Measurements from ENCODE around the gene CTNND1.
A peak's percentile ranks its signal among the peaks of the same experiment; 100 is the strongest.
"Not testable (repeated sequence)": the region's sequence is repeated elsewhere in the genome, so short reads cannot be mapped to it uniquely, and the experiment has no call there.

Gene CTNND1, protein sequence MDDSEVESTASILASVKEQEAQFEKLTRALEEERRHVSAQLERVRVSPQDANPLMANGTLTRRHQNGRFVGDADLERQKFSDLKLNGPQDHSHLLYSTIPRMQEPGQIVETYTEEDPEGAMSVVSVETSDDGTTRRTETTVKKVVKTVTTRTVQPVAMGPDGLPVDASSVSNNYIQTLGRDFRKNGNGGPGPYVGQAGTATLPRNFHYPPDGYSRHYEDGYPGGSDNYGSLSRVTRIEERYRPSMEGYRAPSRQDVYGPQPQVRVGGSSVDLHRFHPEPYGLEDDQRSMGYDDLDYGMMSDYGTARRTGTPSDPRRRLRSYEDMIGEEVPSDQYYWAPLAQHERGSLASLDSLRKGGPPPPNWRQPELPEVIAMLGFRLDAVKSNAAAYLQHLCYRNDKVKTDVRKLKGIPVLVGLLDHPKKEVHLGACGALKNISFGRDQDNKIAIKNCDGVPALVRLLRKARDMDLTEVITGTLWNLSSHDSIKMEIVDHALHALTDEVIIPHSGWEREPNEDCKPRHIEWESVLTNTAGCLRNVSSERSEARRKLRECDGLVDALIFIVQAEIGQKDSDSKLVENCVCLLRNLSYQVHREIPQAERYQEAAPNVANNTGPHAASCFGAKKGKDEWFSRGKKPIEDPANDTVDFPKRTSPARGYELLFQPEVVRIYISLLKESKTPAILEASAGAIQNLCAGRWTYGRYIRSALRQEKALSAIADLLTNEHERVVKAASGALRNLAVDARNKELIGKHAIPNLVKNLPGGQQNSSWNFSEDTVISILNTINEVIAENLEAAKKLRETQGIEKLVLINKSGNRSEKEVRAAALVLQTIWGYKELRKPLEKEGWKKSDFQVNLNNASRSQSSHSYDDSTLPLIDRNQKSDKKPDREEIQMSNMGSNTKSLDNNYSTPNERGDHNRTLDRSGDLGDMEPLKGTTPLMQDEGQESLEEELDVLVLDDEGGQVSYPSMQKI

DNA sequence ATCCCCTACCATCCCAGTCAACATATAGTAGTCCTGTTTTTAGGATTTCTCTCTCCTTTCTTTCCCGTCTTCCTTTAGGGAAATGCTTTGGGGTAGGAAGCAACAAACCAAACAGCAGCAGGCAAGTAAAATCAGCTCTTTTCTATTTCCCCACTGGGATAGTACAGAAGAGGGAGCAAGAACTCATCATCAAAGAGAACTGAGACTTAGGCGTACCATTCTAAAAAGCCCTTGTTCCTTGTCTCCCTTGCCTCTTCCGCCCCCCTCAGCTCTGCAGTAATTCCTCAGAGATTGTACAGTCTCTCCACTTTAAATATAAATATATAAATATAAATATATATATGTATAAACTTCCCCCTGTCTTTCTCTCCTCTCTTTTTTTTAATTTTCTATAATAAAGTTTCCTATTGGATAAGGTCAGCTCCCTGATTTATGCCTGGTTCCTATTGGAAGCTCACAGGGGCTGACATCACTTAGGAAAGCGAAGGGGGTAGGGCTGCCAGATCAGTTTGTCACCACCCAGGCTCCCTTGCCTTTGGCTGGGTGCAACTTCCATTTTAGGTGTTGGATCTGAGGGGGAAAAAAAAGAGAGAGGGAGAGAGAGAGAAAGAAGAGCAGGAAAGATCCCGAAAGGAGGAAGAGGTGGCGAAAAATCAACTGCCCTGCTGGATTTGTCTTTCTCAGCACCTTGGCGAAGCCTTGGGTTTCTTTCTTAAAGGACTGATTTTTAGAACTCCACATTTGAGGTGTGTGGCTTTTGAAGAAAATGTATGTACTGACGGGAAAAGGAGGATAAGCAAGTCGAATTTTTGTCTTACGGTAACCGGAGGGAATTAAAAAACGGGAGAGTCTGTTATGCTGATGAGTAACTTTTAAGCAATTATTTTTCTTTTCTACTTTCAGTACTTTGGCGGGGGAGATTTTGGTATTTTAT is at the start of gene CTNND1:
CTNND1 (plus strand) TSS at position 502 of the 934 bp plus-strand sequence. CDS start 29,677 bp downstream, outside the sequence.
- Mint-ChIP-seq H3K27ac (no peak within 1 kb of the TSS), H3K27me3 (ENCODE audit: low read depth) (peaks cover 3% of the 10 kb centered on the region), H3K4me3 (peak within 1 kb of the TSS; percentile 60), H3K4me1 (ENCODE audit: low read depth) (peaks cover 15% of the 10 kb centered on the region), H3K9me3 (no peaks in the 10 kb centered on the region), H3K36me3 (ENCODE audit: low read depth) (no peaks in the 10 kb centered on the region)

- peaks cover 9% of the 10 kb centered on the region for H3K36me3 Mint-ChIP-seq (ENCODE audit: low read depth)
- no peaks in the 10 kb centered on the region for H3K27me3 Mint-ChIP-seq (ENCODE audit: low read depth)
- peak within 1 kb of the TSS; percentile 96 for H3K4me3 Mint-ChIP-seq
- H3K4me1 Mint-ChIP-seq (ENCODE audit: low read depth) = peaks cover 40% of the 10 kb centered on the region
- H3K9me3 Mint-ChIP-seq = no peaks in the 10 kb centered on the region
- peak within 1 kb of the TSS; percentile 93 for H3K27ac Mint-ChIP-seq
Measured at GRCh38 chr11:57712256-57713150, 49.1 kb upstream of the CTNND1 start, which contains the start of gene TMX2. Gene TMX2, plus strand, starts transcription at chr11:57712593. Its CDS starts 26 bp downstream, at chr11:57712619.

DNA sequence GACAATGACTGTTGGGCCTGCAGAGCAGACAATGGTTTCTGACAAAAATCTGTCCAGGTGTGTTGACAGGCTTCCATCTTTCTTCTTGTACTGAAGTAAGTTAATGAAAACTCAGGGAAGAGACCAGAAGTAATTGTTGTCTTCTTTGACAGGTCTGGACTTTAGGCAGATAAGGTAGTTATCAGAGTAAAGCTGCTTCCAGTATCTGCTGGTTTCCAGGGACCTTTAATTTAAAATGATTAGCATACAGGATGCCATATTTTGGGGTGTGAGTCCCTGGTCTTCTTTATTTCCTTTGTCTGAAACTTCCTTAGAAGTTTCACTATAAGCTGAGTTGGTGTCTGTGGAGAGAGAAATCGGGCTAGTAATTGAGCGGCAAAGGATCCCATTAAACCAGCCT is 47.8 kb upstream of the CTNND1 start:
- Mint-ChIP-seq H3K9me3 (no peaks in the 10 kb centered on the region), H3K27me3 (ENCODE audit: low read depth) (no peaks in the 10 kb centered on the region), H3K4me3 (peak overlapping the region; percentile 96), H3K36me3 (ENCODE audit: low read depth) (peaks cover 6% of the 10 kb centered on the region), H3K4me1 (ENCODE audit: low read depth) (peaks cover 35% of the 10 kb centered on the region), H3K27ac (peak overlapping the region; percentile 13)

- H3K27me3 Mint-ChIP-seq (ENCODE audit: low read depth); H3K9me3 Mint-ChIP-seq; H3K27ac Mint-ChIP-seq; H3K36me3 Mint-ChIP-seq (ENCODE audit: low read depth); H3K4me3 Mint-ChIP-seq: not testable (repeated sequence)
- peaks cover 16% of the 10 kb centered on the region for H3K4me1 Mint-ChIP-seq (ENCODE audit: low read depth)
Measured at GRCh38 chr11:57716726-57717125, 44.9 kb upstream of the CTNND1 start.

DNA sequence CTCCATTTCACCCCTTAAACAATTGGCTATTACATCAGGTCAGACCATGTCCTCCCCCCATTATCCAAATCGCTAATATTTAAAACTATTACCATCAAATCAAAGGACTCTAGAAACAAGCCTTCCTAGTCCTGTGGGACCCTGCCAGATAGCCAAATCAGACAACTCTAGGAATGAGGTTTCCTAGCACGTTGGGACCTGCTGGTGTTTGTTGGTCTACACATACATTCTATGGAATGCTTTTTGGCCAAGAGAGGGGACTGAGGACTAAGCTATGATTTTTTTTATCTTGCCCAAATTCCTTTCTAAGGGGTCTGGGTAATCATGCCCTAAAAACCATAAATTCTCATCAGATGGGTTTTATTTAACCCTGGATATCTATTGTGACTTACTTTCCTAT is 34.4 kb upstream of the CTNND1 start:
- Mint-ChIP-seq H3K4me1 (ENCODE audit: low read depth) (peaks cover 10% of the 10 kb centered on the region), H3K27ac (no peak overlapping the region)

DNA sequence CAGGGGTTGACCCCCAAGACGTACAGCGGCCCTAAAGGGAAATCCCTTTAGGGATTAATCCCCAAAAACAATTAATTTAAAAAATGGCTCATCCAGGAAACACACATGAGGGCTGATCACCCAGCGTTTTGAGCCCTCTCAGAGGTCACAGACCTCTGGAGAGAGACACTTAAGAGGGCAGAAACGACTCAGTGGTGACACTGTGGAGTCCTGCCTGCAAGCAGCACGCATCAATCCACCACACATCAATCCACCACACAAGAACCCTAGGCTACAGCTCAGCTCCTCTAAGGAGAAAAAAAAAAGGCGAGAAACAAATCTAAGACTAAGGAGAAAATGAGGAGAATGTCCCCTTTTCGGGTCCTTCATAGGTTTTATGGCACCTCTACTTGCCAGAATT is 32.8 kb upstream of the CTNND1 start:
- no peaks in the 10 kb centered on the region for H3K9me3 Mint-ChIP-seq
- H3K27me3 Mint-ChIP-seq (ENCODE audit: low read depth) = no peaks in the 10 kb centered on the region
- H3K4me3 Mint-ChIP-seq = no peak overlapping the region
- peaks cover 12% of the 10 kb centered on the region for H3K4me1 Mint-ChIP-seq (ENCODE audit: low read depth)
- no peak overlapping the region for H3K27ac Mint-ChIP-seq
- H3K36me3 Mint-ChIP-seq (ENCODE audit: low read depth) = peaks cover 2% of the 10 kb centered on the region

More for the DNA sequence above, 34.4 kb upstream of the CTNND1 start:
- Mint-ChIP-seq H3K36me3 (ENCODE audit: low read depth) (peaks cover 2% of the 10 kb centered on the region), H3K27me3 (ENCODE audit: low read depth) (no peaks in the 10 kb centered on the region), H3K4me3 (no peak overlapping the region), H3K9me3 (no peaks in the 10 kb centered on the region)

DNA sequence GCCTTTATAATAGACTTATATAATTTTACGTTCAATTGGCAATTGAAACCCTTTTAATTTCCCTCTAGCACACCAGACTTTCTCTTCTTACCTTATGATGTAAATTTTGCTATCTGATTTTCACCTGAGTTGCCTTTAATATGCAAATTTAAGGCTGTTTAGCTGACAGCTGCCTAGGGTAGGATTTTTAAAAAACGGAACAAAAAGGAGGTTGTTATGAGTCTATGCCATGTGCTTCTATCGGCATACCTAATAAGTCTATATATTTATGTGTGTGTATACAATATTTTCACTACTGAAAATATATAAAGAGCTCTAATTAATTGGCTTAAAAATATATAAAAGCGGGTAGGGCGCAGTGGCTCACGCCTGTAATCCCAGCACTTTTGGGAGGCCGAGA is 32.1 kb upstream of the CTNND1 start:
- Mint-ChIP-seq H3K9me3 (no peaks in the 10 kb centered on the region), H3K27ac (no peak overlapping the region), H3K27me3 (ENCODE audit: low read depth) (no peaks in the 10 kb centered on the region), H3K4me3 (no peak overlapping the region), H3K4me1 (ENCODE audit: low read depth) (peaks cover 12% of the 10 kb centered on the region), H3K36me3 (ENCODE audit: low read depth) (peaks cover 2% of the 10 kb centered on the region)

GRCh38 chr11:57732661-57733060 is 28.9 kb upstream of the CTNND1 start:
- H3K27me3 Mint-ChIP-seq (ENCODE audit: low read depth) = no peaks in the 10 kb centered on the region
- peaks cover 24% of the 10 kb centered on the region for H3K4me1 Mint-ChIP-seq (ENCODE audit: low read depth)
- peaks cover 10% of the 10 kb centered on the region for H3K36me3 Mint-ChIP-seq (ENCODE audit: low read depth)
- no peak overlapping the region for H3K4me3 Mint-ChIP-seq
- H3K27ac Mint-ChIP-seq = no peak overlapping the region
- H3K9me3 Mint-ChIP-seq = no peaks in the 10 kb centered on the region

GRCh38 chr11:57735619-57736298 is 25.8 kb upstream of the CTNND1 start:
- Mint-ChIP-seq H3K36me3 (ENCODE audit: low read depth) (peaks cover 22% of the 10 kb centered on the region), H3K4me3 (no peak overlapping the region), H3K4me1 (ENCODE audit: low read depth) (peaks cover 22% of the 10 kb centered on the region), H3K27ac (peak overlapping the region; percentile 63), H3K27me3 (ENCODE audit: low read depth) (no peaks in the 10 kb centered on the region), H3K9me3 (no peaks in the 10 kb centered on the region)

GRCh38 chr11:57741132-57742086 is 20.2 kb upstream of the CTNND1 start, which contains the start of gene SELENOH:
Gene SELENOH, plus strand, starts transcription at chr11:57741491. Its CDS starts 105 bp downstream, at chr11:57741596.
- Mint-ChIP-seq H3K27me3 (ENCODE audit: low read depth) (no peaks in the 10 kb centered on the region), H3K27ac (peak within 1 kb of the TSS; percentile 99), H3K4me1 (ENCODE audit: low read depth) (peaks cover 29% of the 10 kb centered on the region), H3K4me3 (peak within 1 kb of the TSS; percentile 99), H3K9me3 (no peaks in the 10 kb centered on the region), H3K36me3 (ENCODE audit: low read depth) (peaks cover 34% of the 10 kb centered on the region)

DNA sequence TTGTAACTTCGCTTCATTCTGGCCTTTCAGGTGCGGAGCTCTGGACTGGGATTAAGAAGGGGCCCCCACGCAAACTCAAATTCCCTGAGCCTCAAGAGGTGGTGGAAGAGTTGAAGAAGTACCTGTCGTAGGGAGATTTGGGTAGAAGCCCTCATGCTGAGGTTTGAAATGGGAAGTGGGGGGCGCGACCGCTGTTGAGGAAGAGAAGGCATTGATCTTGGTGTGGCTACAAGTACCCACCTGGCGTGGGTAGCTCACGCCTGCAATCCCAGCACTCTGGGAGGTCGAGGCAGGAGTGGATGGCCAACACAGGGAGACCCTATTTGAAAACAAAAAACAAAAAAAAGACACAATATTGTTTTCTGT is 19.5 kb upstream of the CTNND1 start:
- H3K4me1 Mint-ChIP-seq (ENCODE audit: low read depth) = peaks cover 30% of the 10 kb centered on the region

DNA sequence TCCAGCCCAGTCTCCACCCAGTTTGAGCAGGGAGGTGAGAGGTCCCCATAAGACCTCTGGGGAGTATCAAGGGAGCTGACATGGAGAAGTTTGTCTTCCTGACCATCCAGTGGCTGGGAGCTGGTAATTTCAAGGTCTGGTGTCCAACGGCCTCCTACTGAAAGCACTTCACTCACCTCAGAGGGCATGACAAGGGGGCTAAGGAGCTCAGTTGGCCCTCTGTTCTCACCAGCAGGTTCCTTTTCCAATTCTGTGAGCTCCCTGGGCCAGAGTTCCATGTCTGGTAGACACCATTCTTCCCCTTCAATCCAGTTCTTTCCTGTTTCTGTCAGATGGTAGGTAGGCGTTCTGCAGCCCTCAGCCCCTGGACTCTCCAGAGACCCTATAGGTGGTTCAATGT is 17.2 kb upstream of the CTNND1 start:
- H3K9me3 Mint-ChIP-seq = no peaks in the 10 kb centered on the region
- no peaks in the 10 kb centered on the region for H3K27me3 Mint-ChIP-seq (ENCODE audit: low read depth)
- peaks cover 29% of the 10 kb centered on the region for H3K36me3 Mint-ChIP-seq (ENCODE audit: low read depth)
- no peak overlapping the region for H3K27ac Mint-ChIP-seq
- H3K4me3 Mint-ChIP-seq = no peak overlapping the region
- H3K4me1 Mint-ChIP-seq (ENCODE audit: low read depth) = peaks cover 31% of the 10 kb centered on the region

More for the DNA sequence above, 19.5 kb upstream of the CTNND1 start:
- peak overlapping the region; percentile 99 for H3K27ac Mint-ChIP-seq
- peak overlapping the region; percentile 99 for H3K4me3 Mint-ChIP-seq
- no peaks in the 10 kb centered on the region for H3K9me3 Mint-ChIP-seq
- H3K27me3 Mint-ChIP-seq (ENCODE audit: low read depth) = no peaks in the 10 kb centered on the region
- H3K36me3 Mint-ChIP-seq (ENCODE audit: low read depth) = peaks cover 35% of the 10 kb centered on the region
